Peyer's patch (tissue), 4 donors: Measurements from ENCODE around the gene TPPP. TPM values are rescaled to one million over a fixed set of nuclear protein-coding genes. Genes with fewer than 3 reads are reported as not detected.

Source experiments
- DNase-seq, 3 donors: peaks; one replicate each; pipeline ENCODE4 v3.0.0-alpha.2; 2017 to 2019
- H3K27ac ChIP-seq, 4 donors: fragments of 200-600 bp; sonication (generic); one replicate each; pipeline ENCODE4 v1.5.1; 2016 to 2019
- H3K27me3 ChIP-seq, 2 donors: fragments of 200-600 bp; sonication (generic); one replicate each; pipeline ENCODE4 v1.5.1; 2019
- H3K36me3 ChIP-seq, 3 donors: fragments of 200-600 bp; sonication (generic); one replicate each; pipeline ENCODE4 v1.5.1; 2016 to 2019
- H3K4me1 ChIP-seq, 4 donors: fragments of 200-600 bp; sonication (generic); one replicate each; pipeline ENCODE4 v1.5.1; 2016 to 2019
- H3K4me3 ChIP-seq, 4 donors: fragments of 200-600 bp; sonication (generic); 1 replicate in 3 of 4; 2 replicates in 1 of 4; pipeline ENCODE4 v1.5.1; 2016 to 2019; ENCODE audit warnings: mild to moderate bottlenecking in 1 of 4
- H3K9me3 ChIP-seq, 4 donors: fragments of 200-600 bp; sonication (generic); one replicate each; pipeline ENCODE4 v1.5.1; 2016 to 2019; ENCODE audit warnings: mild to moderate bottlenecking in 1 of 4
- CTCF ChIP-seq, 6 experiments: fragments of 450-650 bp in 4 of 6; fragments of 200-600 bp in 2 of 6; sonication (generic) in 1 of 6; IDR thresholded peaks; one replicate each; pipeline ENCODE4 v1.5.1; 2017 to 2019; ENCODE audit warnings: antibody characterized with exemption in 6 of 6, mild to moderate bottlenecking in 3 of 6, moderate library complexity in 1 of 6
- POLR2A ChIP-seq, 2 donors: fragments of 450-650 bp; IDR thresholded peaks; one replicate each; pipeline ENCODE4 v1.5.1; 2017; ENCODE audit warnings: antibody characterized with exemption in 2 of 2, mild to moderate bottlenecking in 2 of 2, moderate library complexity in 2 of 2
- total RNA-seq, 4 donors: library from RNA; depleted of rRNA; stranded (reverse); fragments of >200 nt; gene quantifications; one replicate each; pipeline ENCODE4 v1.1.0, GENCODE V29; 2016

The TPPP gene
- total RNA-seq, 4 donors from 2014 or later, result 7.4 to 60.5 (median 14.5) TPM

GRCh38 chr5:647727-648126 lies 45.4 kb downstream of the TPPP start:
- no peaks in the 10 kb centered on the region for H3K9me3 ChIP-seq
- H3K36me3 ChIP-seq, result peaks cover 0 to 6% (median 0%) of the 10 kb centered on the region in 3 donors
- DNase-seq, result no peak
- no peak overlapping the region for H3K4me3 ChIP-seq
- no peak for TF ChIP-seq CTCF (IDR thresholded peaks at IDR 0.05)
- no peak for TF ChIP-seq POLR2A (IDR thresholded peaks at IDR 0.05)
- no peak overlapping the region for H3K27ac ChIP-seq
- no peaks in the 10 kb centered on the region for H3K27me3 ChIP-seq
- H3K4me1 ChIP-seq, result peaks cover 0 to 8% (median 0%) of the 10 kb centered on the region in 4 donors

- H3K27me3 ChIP-seq, result no peaks in the 10 kb centered on the region
- H3K4me3 ChIP-seq, result no peak overlapping the region
- H3K4me1 ChIP-seq, result peaks cover 0 to 8% (median 0%) of the 10 kb centered on the region in 4 donors
- TF ChIP-seq POLR2A (IDR thresholded peaks at IDR 0.05) (no peak), CTCF (IDR thresholded peaks at IDR 0.05) (no peak)
- DNase-seq, result no peak
- peaks cover 0 to 6% (median 0%) of the 10 kb centered on the region in 3 donors for H3K36me3 ChIP-seq
- H3K27ac ChIP-seq, result no peak overlapping the region
- H3K9me3 ChIP-seq, result no peaks in the 10 kb centered on the region
Observed at GRCh38 chr5:647311-647710, 45.8 kb downstream of the TPPP start.

- H3K36me3 ChIP-seq, result peaks cover 0 to 6% (median 0%) of the 10 kb centered on the region in 3 donors
- H3K27me3 ChIP-seq, result no peaks in the 10 kb centered on the region
- peaks cover 0 to 8% (median 0%) of the 10 kb centered on the region in 4 donors for H3K4me1 ChIP-seq
- no peak overlapping the region for H3K4me3 ChIP-seq
- DNase-seq, result no peak
- H3K27ac ChIP-seq, result no peak overlapping the region
- no peak for TF ChIP-seq CTCF (IDR thresholded peaks at IDR 0.05)
- TF ChIP-seq POLR2A (IDR thresholded peaks at IDR 0.05), result no peak
- no peaks in the 10 kb centered on the region for H3K9me3 ChIP-seq
Observed at GRCh38 chr5:646396-647201, 46.6 kb downstream of the TPPP start.

GRCh38 chr5:645421-645820 lies 47.7 kb downstream of the TPPP start:
- no peak overlapping the region for H3K4me3 ChIP-seq
- no peak for DNase-seq
- TF ChIP-seq POLR2A (IDR thresholded peaks at IDR 0.05) (no peak), CTCF (IDR thresholded peaks at IDR 0.05) (no peak)
- no peaks in the 10 kb centered on the region for H3K9me3 ChIP-seq
- H3K27ac ChIP-seq, result no peak overlapping the region
- H3K36me3 ChIP-seq, result peaks cover 0 to 10% (median 0%) of the 10 kb centered on the region in 3 donors
- H3K4me1 ChIP-seq, result peaks cover 0 to 8% (median 0%) of the 10 kb centered on the region in 4 donors
- no peaks in the 10 kb centered on the region for H3K27me3 ChIP-seq

- H3K36me3 ChIP-seq, result peaks cover 0 to 10% (median 0%) of the 10 kb centered on the region in 3 donors
Observed at GRCh38 chr5:644971-645370, 48.2 kb downstream of the TPPP start.

GRCh38 chr5:644509-644908 lies 48.6 kb downstream of the TPPP start:
- Histone ChIP-seq H3K4me3 (no peak overlapping the region), H3K36me3 (peaks cover 0 to 10% (median 0%) of the 10 kb centered on the region in 3 donors)

More at GRCh38 chr5:644971-645370, 48.2 kb downstream of the TPPP start:
- Histone ChIP-seq H3K27me3 (no peaks in the 10 kb centered on the region), H3K4me1 (peaks cover 0 to 8% (median 0%) of the 10 kb centered on the region in 4 donors), H3K4me3 (no peak overlapping the region), H3K9me3 (no peaks in the 10 kb centered on the region), H3K27ac (no peak overlapping the region)
- DNase-seq, result no peak
- no peak for TF ChIP-seq POLR2A (IDR thresholded peaks at IDR 0.05)

More at GRCh38 chr5:644509-644908, 48.6 kb downstream of the TPPP start:
- Histone ChIP-seq H3K27me3 (no peaks in the 10 kb centered on the region), H3K4me1 (peaks cover 0 to 8% (median 0%) of the 10 kb centered on the region in 4 donors), H3K9me3 (no peaks in the 10 kb centered on the region), H3K27ac (no peak overlapping the region)
- DNase-seq, result no peak
- TF ChIP-seq CTCF (IDR thresholded peaks at IDR 0.05) (no peak), POLR2A (IDR thresholded peaks at IDR 0.05) (no peak)
